ENCODE data around the gene MPZL3.
"Not testable (repeated sequence)": the region's sequence is repeated elsewhere in the genome, so short reads cannot be mapped to it uniquely, and the experiment has no call there.

The MPZL3 gene

GRCh38 chr11:118212781-118213191 lies 39.4 kb downstream of the MPZL3 start:
- DNase-seq (ENCODE audit: low read depth in 2 of 2) = no peak

GRCh38 chr11:118212131-118212725 lies 39.9 kb downstream of the MPZL3 start:
- DNase-seq (ENCODE audit: low read depth in 2 of 2) = no peak

- DNase-seq (ENCODE audit: low read depth in 2 of 2) = no peak
Measured at GRCh38 chr11:118211006-118211405, 41.2 kb downstream of the MPZL3 start.

DNA sequence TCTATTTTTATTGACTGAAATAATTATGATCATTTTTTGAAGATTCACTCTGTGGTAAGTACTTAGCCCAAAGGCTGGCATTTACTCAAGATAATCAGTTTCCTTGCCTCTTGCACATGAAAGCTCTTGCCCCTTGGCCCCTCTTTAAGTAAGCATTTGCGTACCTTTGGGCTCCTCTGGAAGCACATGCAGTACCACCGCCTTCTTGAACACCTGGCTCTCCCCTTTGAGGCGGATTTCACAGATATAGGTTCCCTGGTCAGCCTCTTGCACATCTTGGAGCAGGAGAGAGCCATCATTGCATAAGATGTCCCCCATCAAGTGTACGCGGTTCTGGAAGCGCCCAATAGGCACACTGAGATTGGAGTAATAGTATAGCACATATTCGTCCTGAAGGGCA lies 41.8 kb downstream of the MPZL3 start:
- DNase-seq (ENCODE audit: low read depth in 2 of 2) = no peak

GRCh38 chr11:118209033-118209432 lies 43.1 kb downstream of the MPZL3 start:
- no peak for DNase-seq (ENCODE audit: low read depth in 2 of 2)

DNA sequence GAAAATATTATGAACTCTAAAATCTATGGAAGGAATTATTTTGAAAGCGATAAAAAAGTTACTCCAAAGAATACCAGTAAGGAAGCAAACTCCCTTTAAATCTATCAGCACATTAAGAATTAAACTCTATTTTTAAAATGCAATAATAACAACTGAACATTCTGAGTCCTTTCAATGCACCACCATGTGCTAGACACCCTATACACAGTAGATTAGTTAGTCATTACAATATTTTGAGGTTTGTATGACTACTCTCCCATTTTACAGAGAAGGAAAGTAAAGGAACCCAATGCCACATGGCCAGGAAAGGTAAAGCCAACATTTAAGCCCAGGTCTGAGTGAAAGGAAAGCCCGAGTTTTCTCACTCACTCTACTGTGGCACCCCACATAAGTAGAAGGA lies 45.1 kb downstream of the MPZL3 start:
- DNase-seq (ENCODE audit: low read depth in 2 of 2) = no peak

GRCh38 chr11:118206391-118207031 lies 45.7 kb downstream of the MPZL3 start:
- DNase-seq (ENCODE audit: low read depth in 2 of 2) = no peak

DNA sequence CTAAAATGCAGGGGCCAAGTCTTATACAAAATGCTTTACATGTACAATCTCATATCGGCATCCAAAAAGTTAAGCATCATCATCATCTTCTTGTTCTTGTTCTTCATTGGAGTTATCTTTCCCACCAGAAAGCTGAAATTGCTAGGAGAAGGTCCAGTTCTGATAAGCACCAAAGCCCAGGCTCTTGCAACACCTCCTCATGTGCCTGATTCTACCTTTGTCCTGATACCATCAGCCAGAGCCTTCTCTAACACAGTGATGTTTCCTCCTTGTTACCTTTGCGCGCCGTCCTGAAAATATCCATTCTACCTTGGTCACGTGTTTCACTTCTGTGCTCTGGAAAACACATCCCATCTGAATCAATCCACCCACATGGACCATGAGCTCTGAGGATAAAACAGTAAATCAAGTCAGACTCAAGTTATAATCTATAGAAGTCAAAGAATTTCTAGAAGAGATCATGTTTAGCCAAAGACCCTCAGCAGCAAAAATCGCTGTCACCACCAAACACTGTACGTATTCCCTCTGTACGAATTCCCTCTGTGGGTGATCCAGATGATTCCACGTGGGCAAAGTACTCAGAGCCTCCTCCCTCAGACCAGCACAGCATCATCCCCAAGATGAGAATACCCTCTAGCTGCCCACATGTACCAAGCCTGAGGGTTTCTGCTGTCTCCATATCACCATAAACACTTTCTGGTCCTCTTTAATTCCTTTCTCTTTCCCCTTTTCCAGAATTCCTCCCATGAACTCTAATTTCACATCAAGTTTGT lies 46.4 kb downstream of the MPZL3 start:
- DNase-seq (ENCODE audit: low read depth in 2 of 2) = no peak

GRCh38 chr11:118202599-118203422 lies 49.4 kb downstream of the MPZL3 start:
- no peak for DNase-seq (ENCODE audit: low read depth in 2 of 2)

DNA sequence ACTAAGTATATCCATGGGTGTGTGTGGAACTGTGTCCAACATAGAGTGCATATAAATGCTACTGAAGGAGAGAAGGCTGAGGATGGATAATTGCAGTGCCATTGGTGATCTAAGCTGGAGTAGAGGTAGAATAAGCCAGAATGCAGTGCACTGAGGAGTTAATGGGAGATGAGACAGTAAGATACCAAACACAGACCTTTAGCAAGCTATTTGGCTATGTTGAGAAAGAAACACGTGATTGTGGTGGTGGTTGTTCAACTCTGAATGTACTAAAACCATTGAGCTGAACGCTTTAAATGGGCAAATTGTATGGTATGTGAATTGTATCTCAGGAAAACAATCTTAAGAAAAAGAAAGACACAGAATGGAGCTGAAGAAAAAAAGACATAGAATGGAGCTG lies 50.2 kb downstream of the MPZL3 start:
- DNase-seq (ENCODE audit: low read depth in 2 of 2) = no peak

- DNase-seq (ENCODE audit: low read depth in 2 of 2) = no peak
Measured at GRCh38 chr11:118200901-118201680, 51.1 kb downstream of the MPZL3 start.

DNA sequence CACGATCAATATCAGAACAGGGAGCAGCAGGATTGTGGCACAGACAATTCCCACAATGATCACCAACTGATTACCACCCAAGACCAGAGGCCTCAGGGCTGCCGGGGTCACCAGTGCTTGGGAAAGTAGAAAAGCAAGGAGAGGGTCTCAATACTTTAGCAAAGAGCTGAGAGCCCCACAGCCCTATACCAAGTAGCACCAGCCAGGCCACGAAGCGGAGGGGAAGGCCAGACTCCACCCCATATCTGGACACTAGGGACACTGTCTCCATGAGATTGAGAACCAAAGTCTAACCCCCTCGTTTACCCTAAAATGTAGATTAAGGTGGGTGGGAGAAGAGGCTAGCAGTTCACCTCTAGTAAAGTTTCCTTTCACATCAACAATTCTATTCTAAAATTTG lies 51.7 kb downstream of the MPZL3 start:
- no peak for DNase-seq (ENCODE audit: low read depth in 2 of 2)

DNA sequence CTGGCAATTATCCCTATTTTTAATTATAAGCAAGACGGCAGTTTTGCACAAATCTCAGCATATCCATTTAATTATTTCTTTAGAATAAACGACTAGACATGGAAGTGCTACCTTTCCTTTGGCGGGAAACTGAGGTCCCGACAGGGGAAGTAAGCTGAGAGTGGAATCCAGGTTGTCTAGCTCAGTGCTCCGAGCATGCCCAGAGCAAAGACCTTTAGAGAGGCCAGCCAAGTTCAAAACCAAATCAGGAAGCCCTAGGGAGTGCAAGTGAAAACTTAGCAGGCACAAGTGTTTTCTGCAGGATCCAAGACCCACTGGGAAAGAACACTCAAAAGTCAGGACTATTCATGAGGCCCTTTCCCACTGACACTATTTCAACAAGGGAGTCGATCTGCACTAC lies 53.0 kb downstream of the MPZL3 start:
- no peak for DNase-seq (ENCODE audit: low read depth in 2 of 2)

GRCh38 chr11:118198370-118198769 lies 53.8 kb downstream of the MPZL3 start:
- no peak for DNase-seq (ENCODE audit: low read depth in 2 of 2)

DNA sequence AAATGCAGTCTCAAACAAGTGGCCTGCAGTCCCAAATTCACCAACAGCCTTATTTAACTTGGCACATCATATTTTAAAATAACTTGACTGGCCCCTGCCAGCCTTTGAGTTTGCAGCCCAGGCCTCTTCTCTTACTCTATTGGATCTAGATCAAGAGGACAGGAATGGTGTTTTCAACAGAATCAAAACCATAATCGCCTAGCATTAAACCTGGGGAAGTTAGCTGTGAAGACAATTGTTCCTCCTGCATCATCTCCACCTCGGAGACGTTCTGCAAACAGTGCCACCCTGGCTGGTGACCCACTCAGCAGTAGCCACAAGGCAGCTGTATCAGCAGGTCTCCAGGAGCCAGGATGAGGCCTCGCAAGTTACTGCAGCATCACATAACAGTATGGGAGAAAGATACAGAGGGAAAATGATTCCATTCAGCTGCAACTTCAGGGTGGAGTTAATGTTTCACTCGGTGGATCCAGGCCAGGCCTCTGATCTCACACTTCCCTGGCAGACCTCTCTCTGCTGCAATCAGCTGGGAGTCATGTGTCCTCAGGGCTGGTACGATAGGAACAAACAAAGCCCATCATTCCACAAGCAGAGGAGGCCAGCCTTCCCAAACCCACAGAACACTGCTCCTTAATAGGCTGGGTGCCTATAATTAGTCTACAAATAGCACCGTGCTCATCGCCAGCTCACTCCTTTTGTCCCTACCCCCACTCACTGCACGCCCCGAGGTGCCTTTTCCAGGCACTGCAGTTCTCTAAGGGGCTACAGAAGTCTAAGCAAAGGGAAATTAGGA lies 57.1 kb downstream of the MPZL3 start:
- DNase-seq (ENCODE audit: low read depth in 2 of 2) = peak in 1 of 2 experiments; percentile 11

DNA sequence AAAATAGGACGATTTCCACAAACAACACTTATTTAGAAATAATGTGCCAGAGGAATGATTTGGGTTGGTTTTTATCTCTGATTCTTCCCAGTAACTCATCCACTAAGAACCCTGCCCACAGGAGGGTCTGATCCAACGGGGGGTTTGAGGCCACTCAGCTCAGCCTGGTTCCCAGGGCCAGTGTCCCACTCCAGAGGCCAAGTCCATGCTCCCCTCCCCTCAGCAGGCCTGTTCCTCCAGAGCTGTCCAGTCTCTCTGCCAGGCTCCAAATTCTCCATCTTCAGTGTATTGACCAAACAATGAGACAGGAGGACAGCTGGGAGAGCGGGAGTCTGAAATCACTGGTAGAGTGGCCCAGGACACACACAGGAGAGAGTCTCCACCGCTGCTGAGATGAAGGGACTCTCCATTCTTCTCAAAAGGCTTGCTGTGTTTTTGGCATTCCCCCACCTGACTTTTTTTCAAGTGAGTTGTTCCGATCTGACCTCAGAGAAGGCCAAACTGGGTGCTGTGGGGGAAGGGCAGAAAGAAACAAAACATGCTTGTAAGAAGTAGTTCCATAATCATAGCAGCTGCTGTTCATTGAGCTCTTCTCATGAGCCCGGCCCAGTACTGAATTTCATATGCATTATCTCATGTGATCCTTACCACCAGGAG lies 58.1 kb downstream of the MPZL3 start:
- DNase-seq (ENCODE audit: low read depth in 2 of 2) = no peak

DNA sequence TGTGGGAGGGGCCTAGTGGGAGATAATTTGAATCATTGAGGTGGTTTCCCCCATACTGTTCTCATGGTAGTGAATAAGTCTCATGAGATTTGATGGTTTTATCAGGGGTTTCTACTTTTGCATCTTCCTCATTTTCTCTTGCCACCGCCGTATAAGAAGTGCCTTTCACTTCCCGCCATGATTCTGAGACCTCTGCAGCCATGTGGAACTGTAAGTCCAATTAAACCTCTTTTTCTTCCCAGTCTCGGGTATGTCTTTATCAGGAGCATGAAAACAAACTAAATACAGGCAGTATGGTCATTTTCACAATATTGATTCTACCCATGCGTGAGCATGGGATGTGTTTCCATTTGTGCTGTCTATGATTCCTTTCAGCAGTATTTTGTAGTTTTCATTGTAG lies 59.3 kb downstream of the MPZL3 start:
- DNase-seq (ENCODE audit: low read depth in 2 of 2) = not testable (repeated sequence)

- DNase-seq (ENCODE audit: low read depth in 2 of 2) = not testable (repeated sequence)
Measured at GRCh38 chr11:118190942-118191506, 61.1 kb downstream of the MPZL3 start.

- DNase-seq (ENCODE audit: low read depth in 2 of 2) = no peak
Measured at GRCh38 chr11:118186346-118187107, 65.6 kb downstream of the MPZL3 start.
